Coronary artery (tissue), 2 donors: ENCODE data around the gene CLRN1.

Experiments
- DNase-seq: peaks from one replicate; pipeline ENCODE4 v3.0.0-alpha.2; 2017; ENCODE audit warnings: low spot score
- H3K27ac ChIP-seq, 2 donors: fragments of 200-600 bp; sonication (generic); one replicate each; pipeline ENCODE4 v1.5.1; 2016 to 2019
- H3K4me3 ChIP-seq: fragments of 200-600 bp; sonication (generic); 2 replicates; pipeline ENCODE4 v1.5.1; 2016; ENCODE audit warnings: mild to moderate bottlenecking, moderate library complexity
- TF ChIP-seq, protein P1 (sequence below): fragments of 200-600 bp; sonication (generic); IDR thresholded peaks from one replicate; pipeline ENCODE4 v1.5.1; 2019; ENCODE audit warnings: antibody characterized with exemption

CLRN1 gene

DNA sequence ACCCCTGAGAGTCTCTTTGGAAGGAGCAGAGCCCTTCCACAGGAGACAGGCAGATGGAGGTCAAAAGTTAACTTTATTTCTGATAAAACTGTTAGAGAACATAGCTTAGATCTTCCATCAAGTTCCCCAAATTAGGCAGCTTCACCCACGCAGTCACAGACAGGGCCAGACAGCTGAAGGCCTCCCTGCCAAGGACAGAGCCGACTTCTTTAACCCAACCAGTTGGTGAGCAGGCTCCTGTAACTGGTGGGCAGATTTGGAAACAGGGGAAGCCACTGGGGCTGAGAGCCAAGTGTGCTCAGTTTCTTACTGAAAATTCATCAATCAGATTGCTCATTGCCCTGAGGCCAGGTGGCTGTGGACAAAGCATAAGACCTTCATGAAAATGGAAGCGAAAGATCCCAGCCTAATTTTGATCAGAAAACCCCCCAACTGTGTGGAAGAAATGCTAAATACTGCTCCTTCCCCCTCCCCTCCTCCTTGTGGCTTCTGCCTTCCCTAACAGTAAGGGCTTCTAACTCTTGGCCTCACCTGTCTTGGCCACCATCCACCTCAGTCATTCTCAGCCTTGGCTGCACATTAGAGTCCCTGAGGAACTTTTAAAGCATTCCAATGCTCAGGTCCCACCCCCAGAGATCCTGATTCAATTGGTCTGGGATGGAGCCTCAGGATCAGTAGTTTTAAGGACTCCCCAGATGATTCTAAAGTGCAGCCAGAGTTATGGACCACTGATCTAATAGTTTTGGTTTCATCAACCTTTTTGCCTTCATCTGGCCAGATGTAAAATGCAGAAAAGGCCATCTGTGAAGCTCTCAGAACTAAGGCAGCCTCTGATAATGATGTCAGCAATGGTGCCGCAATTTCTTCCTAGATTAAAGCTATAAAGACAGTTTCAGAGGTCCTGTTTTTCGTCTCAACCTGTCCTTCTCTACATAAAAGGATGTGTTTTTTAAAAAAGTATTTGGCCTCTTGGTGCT lies 11.5 kb downstream of the CLRN1 start:
- Histone ChIP-seq H3K27ac (no peak overlapping the region), H3K4me3 (no peak overlapping the region)
- no peak for DNase-seq

DNA sequence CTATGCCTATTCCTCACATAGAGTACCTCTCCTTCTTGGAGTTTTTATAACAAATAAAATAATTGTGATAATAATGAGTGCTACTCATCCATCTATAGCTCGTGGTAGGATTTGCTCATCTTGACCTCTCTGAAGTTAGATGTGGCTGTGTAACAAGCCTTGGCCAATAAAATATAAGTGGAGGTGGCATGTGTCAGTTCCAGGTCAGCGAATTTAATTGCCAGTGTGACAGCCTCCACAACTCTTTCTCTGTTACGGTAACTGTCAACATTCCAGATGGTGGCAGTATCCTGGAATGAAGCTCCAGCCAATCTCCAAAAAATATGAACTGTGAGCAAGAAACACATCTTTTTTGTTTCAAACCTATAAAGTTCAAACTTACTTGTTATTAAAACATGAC lies 13.8 kb downstream of the CLRN1 start:
- TF ChIP-seq, protein P1, sequence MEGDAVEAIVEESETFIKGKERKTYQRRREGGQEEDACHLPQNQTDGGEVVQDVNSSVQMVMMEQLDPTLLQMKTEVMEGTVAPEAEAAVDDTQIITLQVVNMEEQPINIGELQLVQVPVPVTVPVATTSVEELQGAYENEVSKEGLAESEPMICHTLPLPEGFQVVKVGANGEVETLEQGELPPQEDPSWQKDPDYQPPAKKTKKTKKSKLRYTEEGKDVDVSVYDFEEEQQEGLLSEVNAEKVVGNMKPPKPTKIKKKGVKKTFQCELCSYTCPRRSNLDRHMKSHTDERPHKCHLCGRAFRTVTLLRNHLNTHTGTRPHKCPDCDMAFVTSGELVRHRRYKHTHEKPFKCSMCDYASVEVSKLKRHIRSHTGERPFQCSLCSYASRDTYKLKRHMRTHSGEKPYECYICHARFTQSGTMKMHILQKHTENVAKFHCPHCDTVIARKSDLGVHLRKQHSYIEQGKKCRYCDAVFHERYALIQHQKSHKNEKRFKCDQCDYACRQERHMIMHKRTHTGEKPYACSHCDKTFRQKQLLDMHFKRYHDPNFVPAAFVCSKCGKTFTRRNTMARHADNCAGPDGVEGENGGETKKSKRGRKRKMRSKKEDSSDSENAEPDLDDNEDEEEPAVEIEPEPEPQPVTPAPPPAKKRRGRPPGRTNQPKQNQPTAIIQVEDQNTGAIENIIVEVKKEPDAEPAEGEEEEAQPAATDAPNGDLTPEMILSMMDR: no peak
- Histone ChIP-seq H3K4me3 (no peak overlapping the region), H3K27ac (no peak overlapping the region)
- no peak for DNase-seq

More for the DNA sequence above, 11.5 kb downstream of the CLRN1 start:
- TF ChIP-seq, protein P1: no peak

DNA sequence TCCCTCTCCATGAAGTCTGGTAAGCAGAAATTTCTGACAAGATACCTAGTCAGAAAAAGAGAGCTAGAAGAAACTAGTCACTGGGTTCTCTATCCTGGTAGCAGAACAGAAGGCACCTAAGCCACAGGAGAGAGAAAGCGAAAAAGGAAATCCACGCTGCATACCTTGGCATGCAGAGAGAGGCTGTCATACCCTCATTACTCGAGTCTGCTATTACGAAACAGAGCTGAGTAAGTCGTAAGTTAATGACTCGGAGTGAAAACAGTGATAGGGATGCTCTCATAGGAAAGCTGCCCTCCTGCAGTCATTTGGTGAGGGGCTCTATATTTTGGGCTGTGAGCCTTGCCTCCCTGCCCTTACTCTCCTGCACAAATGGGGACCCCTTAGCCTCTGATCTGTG lies 16.2 kb downstream of the CLRN1 start:
- no peak overlapping the region for H3K4me3 ChIP-seq
- no peak for DNase-seq
- TF ChIP-seq, protein P1: no peak
- H3K27ac ChIP-seq: no peak overlapping the region

DNA sequence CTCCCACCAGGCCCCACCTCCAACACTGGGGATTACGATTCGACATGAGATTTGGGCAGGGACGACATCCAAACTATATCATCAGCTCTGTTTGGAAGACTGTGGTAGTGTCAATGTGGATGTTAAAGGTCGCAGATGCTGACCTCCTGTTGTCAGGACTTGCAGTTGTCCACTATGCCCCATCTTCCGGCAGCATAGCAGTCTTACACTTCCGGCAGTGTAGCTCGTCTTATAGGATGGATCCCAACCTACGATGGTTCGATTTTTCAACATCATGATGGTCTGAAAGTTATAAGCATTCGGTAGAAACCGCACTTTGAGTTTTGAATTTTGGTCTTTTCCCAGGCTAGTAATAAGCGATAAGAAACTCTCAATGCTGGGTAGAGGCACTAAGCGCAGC lies 20.6 kb downstream of the CLRN1 start:
- DNase-seq: no peak

DNA sequence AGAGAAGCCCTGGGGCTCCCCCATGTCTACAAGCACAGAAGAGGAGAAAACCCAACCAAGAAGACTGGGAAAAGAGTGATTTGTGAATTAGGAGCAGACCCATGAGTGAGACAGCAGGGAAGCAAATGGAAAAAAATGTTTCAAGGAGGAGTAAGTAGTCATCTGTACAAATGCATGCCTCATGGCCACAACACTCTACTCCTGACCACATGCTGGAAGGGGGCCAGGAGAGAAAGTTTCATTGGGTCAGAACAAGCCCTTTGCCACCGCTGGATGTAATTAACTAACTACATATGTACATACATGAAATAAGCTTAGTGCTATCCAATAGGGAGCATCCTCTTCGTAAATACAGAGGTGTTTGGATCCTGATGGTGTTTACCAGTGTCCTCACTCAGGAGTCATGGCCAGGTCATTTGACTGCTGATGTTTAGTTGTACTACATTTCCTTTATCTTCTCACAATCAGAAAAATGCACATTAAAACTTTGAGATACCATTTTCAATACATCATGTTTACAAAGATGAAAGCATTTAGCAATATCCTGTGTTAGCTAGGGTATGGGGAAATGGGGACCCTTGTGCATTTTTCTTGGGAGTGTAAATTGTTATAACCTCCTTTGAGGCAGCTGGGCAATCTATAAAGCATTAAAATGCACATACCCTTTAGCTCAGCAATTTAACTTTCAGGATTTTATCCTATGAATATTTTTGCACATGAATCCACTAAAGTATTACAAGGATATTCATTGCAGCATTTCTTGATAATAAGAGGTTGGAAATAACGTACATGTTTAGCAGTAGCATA lies 27.1 kb downstream of the CLRN1 start:
- TF ChIP-seq, protein P1: no peak

More for the DNA sequence above, 20.6 kb downstream of the CLRN1 start:
- TF ChIP-seq, protein P1: no peak
- H3K4me3 ChIP-seq: no peak overlapping the region
- H3K27ac ChIP-seq: no peak overlapping the region

DNA sequence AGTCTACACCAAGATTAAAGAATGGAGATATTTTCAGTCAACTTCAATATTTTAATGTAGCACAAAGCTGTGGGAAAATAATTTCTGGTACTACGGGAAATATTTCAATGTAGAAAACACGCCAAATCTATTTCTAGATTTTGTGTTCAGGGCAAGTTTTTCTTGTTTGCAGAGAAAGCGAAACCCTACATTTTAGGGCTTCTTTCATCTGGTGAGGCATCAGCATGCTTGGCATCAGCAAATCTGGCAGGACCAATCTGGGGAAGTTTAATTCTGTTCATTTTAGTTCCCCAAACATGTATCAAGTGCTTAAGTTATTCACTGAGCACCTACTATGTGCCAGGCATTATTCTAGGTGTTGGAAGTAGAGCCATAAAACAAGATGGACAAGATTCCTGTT lies 30.3 kb downstream of the CLRN1 start:
- TF ChIP-seq, protein P1: no peak
- Histone ChIP-seq H3K27ac (no peak overlapping the region), H3K4me3 (no peak overlapping the region)
- DNase-seq: no peak

More for the DNA sequence above, 27.1 kb downstream of the CLRN1 start:
- DNase-seq: no peak
- no peak overlapping the region for H3K27ac ChIP-seq
- H3K4me3 ChIP-seq: no peak overlapping the region
